K562 (cell line): ENCODE measurements around the gene TTC19. TPM values are rescaled to one million over a fixed set of nuclear protein-coding genes. Genes with fewer than 3 reads are reported as not detected.

Source experiments
- ARHGAP35 ChIP-seq: fragments of 450-650 bp; IDR thresholded peaks from 2 replicates; pipeline ENCODE4 v1.6.1; 2018; ENCODE audit not compliant: partially characterized antibody
- ARID1B ChIP-seq: fragments of 450-650 bp; IDR thresholded peaks from 2 replicates; pipeline ENCODE4 v1.6.1; 2016; ENCODE audit warnings: antibody characterized with exemption, mild to moderate bottlenecking, inconsistent platforms
- BHLHE40 ChIP-seq: IDR thresholded peaks from 2 replicates; pipeline ENCODE4 v1.6.1; 2011; ENCODE audit warnings: low read length, improper control_type of control experiment
- CCNT2 ChIP-seq: IDR thresholded peaks from 2 replicates; pipeline ENCODE4 v1.6.1; 2011; ENCODE audit warnings: borderline replicate concordance, low read depth, mild to moderate bottlenecking, moderate library complexity, mixed read lengths, low read length; ENCODE audit not compliant: insufficient read length; ENCODE audit errors: extremely low read depth
- ILF3 ChIP-seq: fragments of 450-650 bp; IDR thresholded peaks from 2 replicates; pipeline ENCODE4 v1.6.1; 2018; ENCODE audit warnings: antibody characterized with exemption, mild to moderate bottlenecking, moderate library complexity, borderline replicate concordance
- KAT8 ChIP-seq: fragments of 450-650 bp; IDR thresholded peaks from 2 replicates; pipeline ENCODE4 v1.6.1; 2016; ENCODE audit warnings: low read depth, mild to moderate bottlenecking
- MTA2 ChIP-seq: fragments of 450-650 bp; IDR thresholded peaks from 2 replicates; pipeline ENCODE4 v1.6.1; 2016; ENCODE audit warnings: low read depth
- RCOR1 ChIP-seq, 2 experiments: IDR thresholded peaks; 2 replicates each; pipeline ENCODE4 v1.6.1; 2012; ENCODE audit warnings: low read depth in 2 of 2, low read length in 2 of 2, borderline replicate concordance in 1 of 2, improper control_type of control experiment in 1 of 2
- THAP12 ChIP-seq: fragments of 250-450 bp; sonication (Bioruptor Pico); IDR thresholded peaks from 2 replicates; pipeline ENCODE4 v1.9.0; 2021; ENCODE audit warnings: mild to moderate bottlenecking, inconsistent platforms
- TRIM24 ChIP-seq, 2 experiments: fragments of 450-650 bp; IDR thresholded peaks; 2 replicates each; pipeline ENCODE4 v1.6.1; 2016
- ZBTB8A ChIP-seq: fragments of 450-650 bp; IDR thresholded peaks from 2 replicates; pipeline ENCODE4 v1.6.1; 2018; ENCODE audit warnings: mild to moderate bottlenecking, moderate library complexity; ENCODE audit not compliant: partially characterized antibody
- ZKSCAN3 ChIP-seq: fragments of 250-450 bp; sonication (Bioruptor Pico); IDR thresholded peaks from 2 replicates; pipeline ENCODE4 v1.4.0; 2020
- ZNF274 ChIP-seq: IDR thresholded peaks from 2 replicates; pipeline ENCODE4 v1.6.1; 2011; ENCODE audit warnings: low read depth, mild to moderate bottlenecking, low read length, moderate library complexity, borderline replicate concordance
- ZNF444 ChIP-seq: fragments of 250-450 bp; sonication (Bioruptor Pico); IDR thresholded peaks from 2 replicates; pipeline ENCODE4 v1.4.0; 2020; ENCODE audit warnings: mild to moderate bottlenecking, moderate library complexity
- polyA plus RNA-seq, 8 experiments: library from polyadenylated mRNA; depleted of rRNA in 4 of 8; stranded (reverse) in 5 of 8; unstranded in 3 of 8; fragments of >200 nt; fragmentation: Nextera tagmentation in 2 of 8; fragmentation: Illumina TruSeq in 1 of 8; extraction: Ambion mirVana in 2 of 8; extraction: Trizol in 1 of 8; gene quantifications; 2 replicates each; pipeline versions ENCODE4 v1.2.1 to v1.2.3, GENCODE V29; 2011 to 2014; ENCODE audit warnings: inconsistent platforms in 1 of 8, missing spikeins in 1 of 8
- total RNA-seq, 7 experiments: library from RNA; depleted of rRNA in 6 of 7; stranded (reverse); fragments of >200 nt in 6 of 7; fragmentation: Illumina TruSeq in 2 of 7; extraction: Trizol in 2 of 7; gene quantifications; 2 replicates each; pipeline versions ENCODE4 v1.2.1 to v1.2.3, GENCODE V29; 2011 to 2021; ENCODE audit warnings: low replicate concordance in 1 of 7
- TF ChIP-seq, protein P1 (sequence below): fragments of 450-650 bp; IDR thresholded peaks from 2 replicates; pipeline ENCODE4 v1.6.1; 2017; ENCODE audit warnings: antibody characterized with exemption, mild to moderate bottlenecking

The TTC19 gene
- total and polyA plus RNA-seq, 9 of the 15 experiments (the other 6 are each of a cell fraction or from before 2014, with no cell fraction given): 8.1 to 60.8 (median 25.3) TPM

- no peak for TF ChIP-seq ZKSCAN3 (CRISPR knock-in tag)
- no peak for TF ChIP-seq KAT8
- TF ChIP-seq BHLHE40: no peak
- no peak for TF ChIP-seq THAP12 (CRISPR knock-in tag)
- TF ChIP-seq ARHGAP35: no peak
- TF ChIP-seq ILF3: no peak
- TF ChIP-seq TRIM24 (IDR thresholded peaks at IDR 0.05): peak; percentile 77 to 79; a peak in 3 of 4 replicates
- peak; percentile 74; the same call in 1 of the 2 replicates for TF ChIP-seq ZNF444 (CRISPR knock-in tag)
- no peak for TF ChIP-seq ZNF274
- peak in 1 of 2 experiments; percentile 74; a peak in 1 of 4 replicates for TF ChIP-seq RCOR1 (IDR thresholded peaks at IDR 0.05; ENCODE audit: borderline replicate concordance in 1 of 2, low read depth in 2 of 2, low read length in 2 of 2)
- 0 out of 2 replicates have a peak, but pooled peaks have one; percentile 26 for TF ChIP-seq MTA2
- TF ChIP-seq ZBTB8A: no peak
- TF ChIP-seq, protein P1, sequence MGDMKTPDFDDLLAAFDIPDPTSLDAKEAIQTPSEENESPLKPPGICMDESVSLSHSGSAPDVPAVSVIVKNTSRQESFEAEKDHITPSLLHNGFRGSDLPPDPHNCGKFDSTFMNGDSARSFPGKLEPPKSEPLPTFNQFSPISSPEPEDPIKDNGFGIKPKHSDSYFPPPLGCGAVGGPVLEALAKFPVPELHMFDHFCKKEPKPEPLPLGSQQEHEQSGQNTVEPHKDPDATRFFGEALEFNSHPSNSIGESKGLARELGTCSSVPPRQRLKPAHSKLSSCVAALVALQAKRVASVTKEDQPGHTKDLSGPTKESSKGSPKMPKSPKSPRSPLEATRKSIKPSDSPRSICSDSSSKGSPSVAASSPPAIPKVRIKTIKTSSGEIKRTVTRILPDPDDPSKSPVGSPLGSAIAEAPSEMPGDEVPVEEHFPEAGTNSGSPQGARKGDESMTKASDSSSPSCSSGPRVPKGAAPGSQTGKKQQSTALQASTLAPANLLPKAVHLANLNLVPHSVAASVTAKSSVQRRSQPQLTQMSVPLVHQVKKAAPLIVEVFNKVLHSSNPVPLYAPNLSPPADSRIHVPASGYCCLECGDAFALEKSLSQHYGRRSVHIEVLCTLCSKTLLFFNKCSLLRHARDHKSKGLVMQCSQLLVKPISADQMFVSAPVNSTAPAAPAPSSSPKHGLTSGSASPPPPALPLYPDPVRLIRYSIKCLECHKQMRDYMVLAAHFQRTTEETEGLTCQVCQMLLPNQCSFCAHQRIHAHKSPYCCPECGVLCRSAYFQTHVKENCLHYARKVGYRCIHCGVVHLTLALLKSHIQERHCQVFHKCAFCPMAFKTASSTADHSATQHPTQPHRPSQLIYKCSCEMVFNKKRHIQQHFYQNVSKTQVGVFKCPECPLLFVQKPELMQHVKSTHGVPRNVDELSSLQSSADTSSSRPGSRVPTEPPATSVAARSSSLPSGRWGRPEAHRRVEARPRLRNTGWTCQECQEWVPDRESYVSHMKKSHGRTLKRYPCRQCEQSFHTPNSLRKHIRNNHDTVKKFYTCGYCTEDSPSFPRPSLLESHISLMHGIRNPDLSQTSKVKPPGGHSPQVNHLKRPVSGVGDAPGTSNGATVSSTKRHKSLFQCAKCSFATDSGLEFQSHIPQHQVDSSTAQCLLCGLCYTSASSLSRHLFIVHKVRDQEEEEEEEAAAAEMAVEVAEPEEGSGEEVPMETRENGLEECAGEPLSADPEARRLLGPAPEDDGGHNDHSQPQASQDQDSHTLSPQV: peak; percentile 65
- no peak for TF ChIP-seq CCNT2
- peak; percentile 78 for TF ChIP-seq ARID1B
These were observed 43.7 kb upstream of the TTC19 start (continued) for GRCh38 chr17:15955793-15956541.
